RWPE1 (cell line): ENCODE results near the gene SLC44A1.
A peak's percentile ranks its signal among the peaks of the same experiment; 100 is the strongest.

Experiments
- CTCF ChIA-PET: fragments of 350-600 bp; sonication (Branson Sonifier 250); formaldehyde crosslinking; extraction: SDS; loops from one replicate; lab custom pipeline; 2021; lab: Yijun Ruan, JAX
- POLR2A ChIA-PET: fragments of 400-600 bp; formaldehyde crosslinking; extraction: SDS; loops from one replicate; lab custom pipeline; 2020; ENCODE audit warnings: antibody characterized with exemption; ENCODE audit not compliant: low non-redundant PET; lab: Yijun Ruan, JAX
- DNase-seq: peaks from one replicate; pipeline ENCODE4 v3.0.0; 2012; ENCODE audit warnings: low spot score
- H3K27ac ChIP-seq: fragments of 450-650 bp; 2 replicates; pipeline ENCODE4 v1.5.1; 2017
- TF ChIP-seq, protein P1 (sequence below): fragments of 450-650 bp; conservative IDR thresholded peaks from 2 replicates; pipeline ENCODE4 v1.5.1; 2017; ENCODE audit warnings: low read depth, mild to moderate bottlenecking

Gene SLC44A1

DNA sequence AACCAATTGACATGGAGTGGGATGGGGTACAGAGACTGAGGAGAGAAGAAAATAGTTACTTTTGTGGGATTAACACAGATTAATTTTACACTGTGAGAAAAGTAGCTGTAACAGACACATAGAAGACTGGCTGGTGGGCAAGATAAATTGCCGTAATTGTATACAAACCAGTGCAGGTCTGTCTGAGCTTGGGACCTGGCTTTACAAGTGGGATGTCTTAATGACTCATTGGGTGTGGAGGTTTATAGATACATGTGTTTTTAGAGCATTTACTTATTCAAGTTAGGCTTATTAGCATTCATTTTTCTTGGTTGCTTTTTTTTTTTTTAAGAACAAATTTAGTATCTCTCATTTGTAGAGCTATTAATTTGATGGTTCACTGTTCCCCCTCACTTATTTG lies 37.5 kb downstream of the SLC44A1 start:
- no peak overlapping the region for H3K27ac ChIP-seq
- ChIA-PET POLR2A (interaction anchor here (0.9 kb wide), 1 partner anchor 37 kb away, joined by 11 read pairs; no protein-coding TSS in a partner anchor), CTCF (no interaction called here)
- DNase-seq: peak; percentile 53
- TF ChIP-seq, protein P1, sequence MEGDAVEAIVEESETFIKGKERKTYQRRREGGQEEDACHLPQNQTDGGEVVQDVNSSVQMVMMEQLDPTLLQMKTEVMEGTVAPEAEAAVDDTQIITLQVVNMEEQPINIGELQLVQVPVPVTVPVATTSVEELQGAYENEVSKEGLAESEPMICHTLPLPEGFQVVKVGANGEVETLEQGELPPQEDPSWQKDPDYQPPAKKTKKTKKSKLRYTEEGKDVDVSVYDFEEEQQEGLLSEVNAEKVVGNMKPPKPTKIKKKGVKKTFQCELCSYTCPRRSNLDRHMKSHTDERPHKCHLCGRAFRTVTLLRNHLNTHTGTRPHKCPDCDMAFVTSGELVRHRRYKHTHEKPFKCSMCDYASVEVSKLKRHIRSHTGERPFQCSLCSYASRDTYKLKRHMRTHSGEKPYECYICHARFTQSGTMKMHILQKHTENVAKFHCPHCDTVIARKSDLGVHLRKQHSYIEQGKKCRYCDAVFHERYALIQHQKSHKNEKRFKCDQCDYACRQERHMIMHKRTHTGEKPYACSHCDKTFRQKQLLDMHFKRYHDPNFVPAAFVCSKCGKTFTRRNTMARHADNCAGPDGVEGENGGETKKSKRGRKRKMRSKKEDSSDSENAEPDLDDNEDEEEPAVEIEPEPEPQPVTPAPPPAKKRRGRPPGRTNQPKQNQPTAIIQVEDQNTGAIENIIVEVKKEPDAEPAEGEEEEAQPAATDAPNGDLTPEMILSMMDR: no peak

DNA sequence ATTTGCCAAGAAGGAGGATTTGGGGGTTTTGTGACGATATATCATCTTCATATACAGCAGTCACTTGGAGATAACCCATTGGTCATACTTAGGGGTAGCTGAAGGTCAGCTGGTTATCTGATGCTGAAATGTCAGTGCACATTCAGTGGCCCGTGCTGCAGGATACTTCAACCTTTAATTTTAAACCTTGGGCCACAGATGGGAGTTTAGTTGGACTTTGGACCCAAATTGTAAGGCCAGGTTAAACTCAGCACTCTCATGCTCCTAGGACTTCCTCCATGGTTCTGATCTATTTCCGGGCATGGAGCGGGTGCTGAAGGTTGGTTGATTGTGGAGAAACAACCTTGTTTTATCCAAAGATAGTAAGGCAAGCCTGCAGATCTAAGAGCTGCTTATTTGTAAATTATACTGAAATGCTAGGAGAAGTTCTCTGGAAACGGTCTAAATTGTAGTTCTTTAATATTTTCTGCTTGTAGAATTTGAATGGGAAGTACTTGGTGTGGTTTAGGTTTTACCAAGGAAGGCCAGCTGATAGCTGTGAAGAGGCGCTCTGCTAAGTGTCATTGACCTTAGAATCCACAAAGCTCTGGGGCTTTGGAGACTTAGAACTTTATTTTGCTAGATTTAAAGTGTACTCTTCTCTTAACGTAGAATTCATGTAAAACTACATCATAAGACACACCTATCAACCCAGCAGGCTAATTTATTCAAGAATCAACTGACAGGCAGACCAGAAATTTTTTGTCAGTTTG lies 38.6 kb downstream of the SLC44A1 start:
- CTCF ChIA-PET: interaction anchor here (0.6 to 0.7 kb wide), 2 partner anchors 18 to 42 kb away, joined by 3 to 4 read pairs; no protein-coding TSS in a partner anchor

DNA sequence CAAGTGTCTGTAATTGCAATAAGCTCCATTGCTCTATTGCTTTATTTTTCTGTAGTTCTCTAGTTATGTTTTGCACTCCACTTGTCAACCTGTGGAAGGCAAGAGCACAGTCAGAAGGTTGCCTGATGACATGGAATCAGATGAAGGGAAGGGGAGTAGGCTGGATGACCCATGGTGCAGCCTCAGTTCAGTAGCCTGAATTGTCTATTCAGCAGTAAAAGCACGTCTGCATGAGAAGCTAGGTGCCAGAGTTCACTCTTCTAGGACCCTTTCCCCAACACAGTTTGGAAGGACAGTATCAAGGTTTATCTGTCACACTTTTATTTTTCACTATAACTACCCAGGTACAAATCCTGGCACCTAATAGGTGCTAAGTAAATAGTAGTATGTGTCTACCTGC lies 39.3 kb downstream of the SLC44A1 start:
- no peak overlapping the region for H3K27ac ChIP-seq
- no peak for DNase-seq
- TF ChIP-seq, protein P1: no peak
- ChIA-PET POLR2A (interaction anchor here (0.6 to 0.7 kb wide), 2 partner anchors 17 to 83 kb away, joined by 3 to 7 read pairs; no protein-coding TSS in a partner anchor), CTCF (no interaction called here)

More for the DNA sequence above, 38.6 kb downstream of the SLC44A1 start:
- H3K27ac ChIP-seq: no peak overlapping the region
- DNase-seq: no peak
- TF ChIP-seq, protein P1: no peak
- POLR2A ChIA-PET: no interaction called here

DNA sequence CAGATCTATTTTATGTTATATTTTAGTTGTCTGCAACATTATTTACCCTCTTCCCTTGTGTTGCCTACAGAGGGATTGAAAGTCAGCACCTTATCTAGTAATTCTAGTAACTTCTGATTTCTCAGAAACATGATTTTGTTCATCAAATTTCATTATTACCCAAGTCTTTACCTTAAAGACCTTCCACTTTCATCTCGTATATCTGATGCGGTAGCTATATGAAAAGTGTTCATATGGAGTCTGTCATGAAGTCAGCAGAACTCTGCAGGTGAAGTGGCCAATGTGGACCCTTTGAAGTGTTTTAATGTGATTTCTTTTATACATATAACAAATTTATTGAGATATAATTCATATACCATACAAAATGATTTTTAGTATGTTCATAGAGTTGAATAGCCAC lies 40.0 kb downstream of the SLC44A1 start:
- DNase-seq: no peak
- TF ChIP-seq, protein P1: no peak
- H3K27ac ChIP-seq: no peak overlapping the region
- ChIA-PET POLR2A (interaction anchor here (0.7 kb wide), 1 partner anchor 18 kb away, joined by 7 read pairs; no protein-coding TSS in a partner anchor), CTCF (no interaction called here)

DNA sequence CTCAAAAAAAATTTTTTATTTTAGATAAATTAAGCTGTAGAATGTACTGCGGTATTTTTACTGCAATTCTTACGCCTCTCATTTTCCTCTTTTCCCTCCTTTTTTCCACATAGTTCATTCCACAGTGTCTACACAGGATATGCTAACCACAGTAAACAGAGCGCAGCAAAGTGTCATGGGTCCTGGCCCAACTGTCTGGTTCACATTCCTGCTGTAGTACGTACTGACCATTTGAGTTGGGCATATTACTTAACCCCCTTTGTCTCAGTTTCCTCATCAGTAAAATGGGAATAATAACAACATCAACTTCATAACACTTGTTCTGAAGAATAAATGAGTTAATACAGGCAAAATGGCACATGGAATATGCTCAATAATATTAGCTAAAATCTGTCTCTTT lies 41.6 kb downstream of the SLC44A1 start:
- CTCF ChIA-PET: no interaction called here
- TF ChIP-seq, protein P1: no peak
- POLR2A ChIA-PET: no interaction called here

DNA sequence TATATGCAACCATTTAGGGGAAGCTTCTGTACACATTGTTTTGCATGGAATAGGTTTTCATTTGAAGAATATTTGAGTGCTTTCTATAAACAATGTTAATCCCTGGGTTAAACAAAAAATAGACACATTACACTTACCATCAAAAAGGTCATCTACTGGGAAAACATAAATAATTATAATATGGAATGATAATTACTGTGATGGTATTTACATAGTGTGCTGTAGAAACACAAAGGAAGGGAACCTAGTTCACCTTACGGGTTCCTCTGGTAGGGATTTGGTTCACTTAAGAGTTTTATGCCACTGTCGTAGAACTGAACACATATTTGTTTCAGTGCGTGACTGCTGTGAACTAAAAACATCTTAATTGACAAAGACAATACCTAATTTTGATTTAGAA lies 44.9 kb downstream of the SLC44A1 start:
- ChIA-PET POLR2A (no interaction called here), CTCF (no interaction called here)
- H3K27ac ChIP-seq: no peak overlapping the region
- no peak for DNase-seq
- TF ChIP-seq, protein P1: no peak

More for the DNA sequence above, 41.6 kb downstream of the SLC44A1 start:
- no peak for DNase-seq
- H3K27ac ChIP-seq: no peak overlapping the region
